PC-9 (cell line): Measurements from ENCODE around the gene FANCF.

Experiments
- CTCF ChIP-seq: fragments of 200-600 bp; sonication (generic); conservative IDR thresholded peaks from 2 replicates; pipeline ENCODE4 v1.6.1; 2017; ENCODE audit warnings: mixed run types, antibody characterized with exemption, mild to moderate bottlenecking, moderate library complexity
- EZH2 ChIP-seq: fragments of 200-600 bp; sonication (generic); IDR thresholded peaks from 2 replicates; pipeline ENCODE4 v1.8.0; 2017; ENCODE audit warnings: antibody characterized with exemption, low read depth

- TF ChIP-seq CTCF: no peak
- no peak for TF ChIP-seq EZH2
These were observed 43.7 kb upstream of the FANCF start for GRCh38 chr11:22669368-22669767.
